GM18505 (cell line): ENCODE results near the gene TMEM270.
"Not testable (repeated sequence)": the region's sequence is repeated elsewhere in the genome, so short reads cannot be mapped to it uniquely, and the experiment has no call there.

Source experiments
- ATAC-seq: cut with Tn5 transposase; IDR thresholded peaks from one replicate; pipeline ENCODE4 v1.9.1; 2021; ENCODE audit not compliant: unreplicated experiment
- POLR2A ChIP-seq: IDR thresholded peaks from 4 replicates; pipeline ENCODE4 v1.6.1; 2011; ENCODE audit warnings: borderline replicate concordance; ENCODE audit not compliant: insufficient read depth, insufficient read length; ENCODE audit errors: extremely low read depth

Gene TMEM270

DNA sequence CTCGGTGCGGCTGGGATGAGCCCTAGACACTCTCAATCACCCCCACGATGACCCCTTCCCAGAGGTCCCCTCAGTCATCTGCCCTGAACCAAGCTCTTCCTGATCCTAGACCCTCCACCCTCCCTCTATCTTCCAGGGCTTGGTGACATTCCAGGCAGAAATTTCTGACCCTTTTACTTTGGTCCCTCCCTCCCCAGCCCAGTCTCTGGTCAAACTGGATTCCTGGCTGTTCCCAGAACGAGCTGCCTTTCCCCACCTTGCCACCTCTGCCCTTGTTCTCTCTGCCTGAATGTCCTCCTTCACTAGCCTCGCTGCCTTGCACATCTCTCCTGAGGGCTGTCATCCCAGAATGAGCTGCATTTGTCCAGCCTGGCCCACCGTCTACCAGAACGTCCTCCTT is 31.5 kb upstream of the TMEM270 start:
- no peak for TF ChIP-seq POLR2A
- no peak for ATAC-seq

- ATAC-seq: no peak
- TF ChIP-seq POLR2A: no peak
These were observed 30.9 kb upstream of the TMEM270 start for GRCh38 chr7:73829921-73830680.

DNA sequence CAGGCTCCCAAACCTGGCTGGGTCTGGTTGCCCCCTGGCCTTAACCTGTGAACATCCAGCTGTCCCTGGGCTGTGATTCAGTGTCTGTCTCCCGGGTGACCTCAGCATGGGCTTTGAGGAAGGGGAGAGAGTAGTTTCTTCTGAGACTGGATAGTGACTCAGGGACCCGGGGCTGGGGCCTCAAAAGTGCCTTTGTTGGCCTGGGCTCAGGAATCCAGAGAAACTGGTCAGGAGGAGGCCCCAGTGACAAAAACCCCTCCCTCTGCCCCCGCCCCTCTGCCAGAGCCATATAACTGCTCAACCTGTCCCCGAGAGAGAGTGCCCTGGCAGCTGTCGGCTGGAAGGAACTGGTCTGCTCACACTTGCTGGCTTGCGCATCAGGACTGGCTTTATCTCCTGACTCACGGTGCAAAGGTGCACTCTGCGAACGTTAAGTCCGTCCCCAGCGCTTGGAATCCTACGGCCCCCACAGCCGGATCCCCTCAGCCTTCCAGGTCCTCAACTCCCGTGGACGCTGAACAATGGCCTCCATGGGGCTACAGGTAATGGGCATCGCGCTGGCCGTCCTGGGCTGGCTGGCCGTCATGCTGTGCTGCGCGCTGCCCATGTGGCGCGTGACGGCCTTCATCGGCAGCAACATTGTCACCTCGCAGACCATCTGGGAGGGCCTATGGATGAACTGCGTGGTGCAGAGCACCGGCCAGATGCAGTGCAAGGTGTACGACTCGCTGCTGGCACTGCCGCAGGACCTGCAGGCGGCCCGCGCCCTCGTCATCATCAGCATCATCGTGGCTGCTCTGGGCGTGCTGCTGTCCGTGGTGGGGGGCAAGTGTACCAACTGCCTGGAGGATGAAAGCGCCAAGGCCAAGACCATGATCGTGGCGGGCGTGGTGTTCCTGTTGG is 30.0 kb upstream of the TMEM270 start, which contains the start of gene CLDN4:
Gene CLDN4, plus strand, starts transcription at position 316 of the 903 bp plus-strand sequence. Its CDS starts 206 bp downstream, at position 522.
- TF ChIP-seq POLR2A: no peak
- no peak for ATAC-seq

DNA sequence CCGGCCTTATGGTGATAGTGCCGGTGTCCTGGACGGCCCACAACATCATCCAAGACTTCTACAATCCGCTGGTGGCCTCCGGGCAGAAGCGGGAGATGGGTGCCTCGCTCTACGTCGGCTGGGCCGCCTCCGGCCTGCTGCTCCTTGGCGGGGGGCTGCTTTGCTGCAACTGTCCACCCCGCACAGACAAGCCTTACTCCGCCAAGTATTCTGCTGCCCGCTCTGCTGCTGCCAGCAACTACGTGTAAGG is 29.4 kb upstream of the TMEM270 start:
- no peak for TF ChIP-seq POLR2A

DNA sequence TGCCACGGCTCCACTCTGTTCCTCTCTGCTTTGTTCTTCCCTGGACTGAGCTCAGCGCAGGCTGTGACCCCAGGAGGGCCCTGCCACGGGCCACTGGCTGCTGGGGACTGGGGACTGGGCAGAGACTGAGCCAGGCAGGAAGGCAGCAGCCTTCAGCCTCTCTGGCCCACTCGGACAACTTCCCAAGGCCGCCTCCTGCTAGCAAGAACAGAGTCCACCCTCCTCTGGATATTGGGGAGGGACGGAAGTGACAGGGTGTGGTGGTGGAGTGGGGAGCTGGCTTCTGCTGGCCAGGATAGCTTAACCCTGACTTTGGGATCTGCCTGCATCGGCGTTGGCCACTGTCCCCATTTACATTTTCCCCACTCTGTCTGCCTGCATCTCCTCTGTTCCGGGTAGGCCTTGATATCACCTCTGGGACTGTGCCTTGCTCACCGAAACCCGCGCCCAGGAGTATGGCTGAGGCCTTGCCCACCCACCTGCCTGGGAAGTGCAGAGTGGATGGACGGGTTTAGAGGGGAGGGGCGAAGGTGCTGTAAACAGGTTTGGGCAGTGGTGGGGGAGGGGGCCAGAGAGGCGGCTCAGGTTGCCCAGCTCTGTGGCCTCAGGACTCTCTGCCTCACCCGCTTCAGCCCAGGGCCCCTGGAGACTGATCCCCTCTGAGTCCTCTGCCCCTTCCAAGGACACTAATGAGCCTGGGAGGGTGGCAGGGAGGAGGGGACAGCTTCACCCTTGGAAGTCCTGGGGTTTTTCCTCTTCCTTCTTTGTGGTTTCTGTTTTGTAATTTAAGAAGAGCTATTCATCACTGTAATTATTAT is 28.9 kb upstream of the TMEM270 start:
- TF ChIP-seq POLR2A: no peak
- no peak for ATAC-seq

More for the DNA sequence above, 29.4 kb upstream of the TMEM270 start:
- ATAC-seq: no peak

DNA sequence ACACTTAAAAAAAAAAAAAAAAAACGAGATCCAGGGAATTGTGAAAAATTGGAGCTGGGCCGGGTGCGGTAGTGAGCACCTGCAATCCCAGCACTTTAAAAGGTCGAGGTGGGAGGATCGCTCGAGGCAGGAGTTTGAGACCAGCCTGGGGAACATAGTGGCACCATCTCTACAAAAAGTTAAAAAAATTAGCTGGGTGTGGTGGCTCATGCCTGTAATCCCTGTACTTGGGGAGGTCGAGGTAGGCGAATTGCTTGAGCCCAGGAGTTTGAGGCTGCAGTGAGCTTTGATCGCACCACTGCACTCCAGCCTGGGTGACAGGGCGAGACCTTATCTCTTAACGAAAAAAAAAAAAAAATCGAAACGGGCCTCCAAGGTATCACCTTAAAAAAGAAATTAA is 28.2 kb upstream of the TMEM270 start:
- no peak for TF ChIP-seq POLR2A

GRCh38 chr7:73833251-73833919 is 27.6 kb upstream of the TMEM270 start:
- ATAC-seq: no peak

More for the DNA sequence above, 28.2 kb upstream of the TMEM270 start:
- no peak for ATAC-seq

DNA sequence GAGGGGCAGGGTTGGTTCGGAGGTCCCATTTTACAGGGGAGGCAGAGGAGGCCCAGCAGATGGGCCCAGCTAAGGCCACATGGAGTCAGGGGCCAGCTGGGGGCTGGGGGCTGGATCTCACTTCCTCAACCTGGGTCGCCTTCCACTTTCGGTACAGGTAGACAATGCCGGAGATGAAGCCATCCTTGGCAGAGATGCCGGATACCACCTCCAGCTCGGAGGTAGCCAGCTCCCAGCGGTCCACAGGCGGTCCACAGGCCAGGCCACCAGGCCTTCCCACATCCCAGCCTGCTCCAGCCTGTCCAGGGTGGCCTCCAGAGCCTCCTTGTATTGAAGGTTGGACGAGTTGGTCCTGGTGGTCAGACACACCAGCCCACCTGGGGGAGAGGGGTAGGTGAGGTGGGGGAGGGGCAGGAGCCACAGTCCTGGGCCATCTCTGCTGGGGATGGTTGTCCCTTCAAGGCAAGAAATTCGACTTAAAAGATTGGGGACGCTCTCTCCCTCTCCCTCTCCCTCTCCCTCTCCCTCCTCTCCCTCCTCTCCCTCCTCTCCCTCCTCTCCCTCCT is 26.2 kb upstream of the TMEM270 start:
- no peak for ATAC-seq
- no peak for TF ChIP-seq POLR2A

More at GRCh38 chr7:73833251-73833919, 27.6 kb upstream of the TMEM270 start:
- no peak for TF ChIP-seq POLR2A

DNA sequence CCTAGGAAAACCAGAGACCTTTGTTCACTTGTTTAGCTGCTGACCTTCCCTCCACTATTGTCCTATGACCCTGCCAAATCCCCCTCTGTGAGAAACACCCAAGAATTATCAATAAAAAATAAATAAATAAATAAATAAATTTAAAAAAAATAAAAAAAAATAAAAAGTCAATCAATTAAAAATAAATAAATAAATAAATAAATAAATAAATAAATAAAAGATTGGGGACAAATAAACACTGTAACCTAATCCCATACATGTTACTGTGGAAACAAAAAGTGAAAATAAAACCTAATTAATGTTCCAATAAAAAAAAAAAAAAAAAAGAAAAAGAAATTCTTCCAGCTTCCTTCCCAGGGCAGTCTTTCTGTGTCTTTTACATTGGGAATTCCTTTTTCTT is 23.8 kb upstream of the TMEM270 start:
- ATAC-seq: not testable (repeated sequence)

GRCh38 chr7:73838642-73839041 is 22.3 kb upstream of the TMEM270 start:
- no peak for ATAC-seq
- TF ChIP-seq POLR2A: no peak

DNA sequence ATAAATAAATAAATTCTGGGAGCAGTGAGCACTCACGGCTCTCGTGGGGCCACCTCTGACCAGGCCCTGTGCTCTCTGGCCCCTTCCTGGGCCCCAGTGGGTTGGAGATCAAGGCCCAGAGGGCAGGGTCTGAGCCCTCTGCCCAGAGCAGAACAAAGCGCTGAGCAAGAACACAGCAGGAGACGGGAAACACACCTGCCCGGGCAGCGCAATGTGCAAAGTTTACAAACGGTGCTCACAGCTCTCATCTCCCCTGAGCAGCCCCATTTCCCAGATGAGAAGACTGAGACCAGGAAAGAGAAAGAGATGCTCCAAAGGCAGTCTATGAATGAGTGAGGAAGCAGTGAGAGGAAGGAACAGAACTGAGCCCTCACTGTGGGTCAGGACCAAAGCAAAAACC is 21.7 kb upstream of the TMEM270 start:
- no peak for TF ChIP-seq POLR2A
- no peak for ATAC-seq
